IgD-negative memory B cell (primary cell): ENCODE results near the gene C5orf47. TPM values are rescaled to one million over a fixed set of nuclear protein-coding genes. Genes with fewer than 3 reads are reported as not detected.

Experiments used
- H3K27ac Mint-ChIP-seq, 3 donors: one replicate each; pipeline ENCODE4 v1.8.0; 2020 to 2022; ENCODE audit warnings: mild to moderate bottlenecking in 3 of 3, mixed read lengths in 3 of 3, moderate library complexity in 1 of 3
- H3K27me3 Mint-ChIP-seq: one replicate; pipeline ENCODE4 v1.8.0; 2021; ENCODE audit warnings: mixed read lengths
- H3K36me3 Mint-ChIP-seq: one replicate; pipeline ENCODE4 v1.8.0; 2020; ENCODE audit warnings: mild to moderate bottlenecking, mixed read lengths
- H3K4me1 Mint-ChIP-seq, 3 donors: one replicate each; pipeline ENCODE4 v1.8.0; 2020 to 2022; ENCODE audit warnings: mixed read lengths in 3 of 3, mild to moderate bottlenecking in 1 of 3
- H3K4me3 Mint-ChIP-seq, 4 donors: one replicate each; pipeline ENCODE4 v1.8.0; 2020 to 2022; ENCODE audit warnings: mild to moderate bottlenecking in 4 of 4, mixed read lengths in 4 of 4, moderate library complexity in 3 of 4
- H3K9me3 Mint-ChIP-seq, 3 donors: one replicate each; pipeline ENCODE4 v1.8.0; 2020 to 2021; ENCODE audit warnings: mixed read lengths in 3 of 3, mild to moderate bottlenecking in 1 of 3
- polyA plus RNA-seq: library from polyadenylated mRNA; unstranded; fragments of 300-500 nt; fragmentation: Illumina TruSeq; gene quantifications from one replicate; pipeline ENCODE4 v1.2.3, GENCODE V29; 2021

C5orf47 gene
- polyA plus RNA-seq, 1 donor from 2014 or later: not detected

GRCh38 chr5:174046558-174046957, 57.6 kb downstream of the C5orf47 start:
- Mint-ChIP-seq H3K36me3 (no peaks in the 10 kb centered on the region), H3K4me3 (no peak overlapping the region), H3K9me3 (no peaks in the 10 kb centered on the region), H3K27me3 (peaks cover 23% of the 10 kb centered on the region), H3K27ac (no peak overlapping the region), H3K4me1 (no peaks in the 10 kb centered on the region)

- no peak overlapping the region for H3K4me3 Mint-ChIP-seq
- no peaks in the 10 kb centered on the region for H3K9me3 Mint-ChIP-seq
- no peak overlapping the region for H3K27ac Mint-ChIP-seq
- H3K4me1 Mint-ChIP-seq: no peaks in the 10 kb centered on the region
- H3K27me3 Mint-ChIP-seq: peaks cover 23% of the 10 kb centered on the region
- no peaks in the 10 kb centered on the region for H3K36me3 Mint-ChIP-seq
Measured at GRCh38 chr5:174047472-174048099, 58.6 kb downstream of the C5orf47 start.

GRCh38 chr5:174052636-174053035, 63.7 kb downstream of the C5orf47 start:
- peaks cover 3% of the 10 kb centered on the region for H3K27me3 Mint-ChIP-seq
- H3K36me3 Mint-ChIP-seq: no peaks in the 10 kb centered on the region
- H3K27ac Mint-ChIP-seq: no peak overlapping the region
- no peaks in the 10 kb centered on the region for H3K9me3 Mint-ChIP-seq
- H3K4me1 Mint-ChIP-seq: no peaks in the 10 kb centered on the region
- H3K4me3 Mint-ChIP-seq: no peak overlapping the region

GRCh38 chr5:174053905-174054304, 64.9 kb downstream of the C5orf47 start:
- H3K9me3 Mint-ChIP-seq: no peaks in the 10 kb centered on the region
- H3K4me1 Mint-ChIP-seq: no peaks in the 10 kb centered on the region
- H3K27me3 Mint-ChIP-seq: peaks cover 8% of the 10 kb centered on the region
- no peaks in the 10 kb centered on the region for H3K36me3 Mint-ChIP-seq
- H3K27ac Mint-ChIP-seq: no peak overlapping the region
- H3K4me3 Mint-ChIP-seq: no peak overlapping the region

Other genes starting within 250 kb of the C5orf47 start
- gene CPEB4, start 100.8 kb upstream of the C5orf47 start, polyA plus RNA-seq: 8.4 TPM
- gene NSG2, start 56.5 kb downstream of the C5orf47 start, polyA plus RNA-seq: not detected